RCC 7860 (cell line): Measurements from ENCODE around the gene OR6B1.
"Not testable (repeated sequence)": the region's sequence is repeated elsewhere in the genome, so short reads cannot be mapped to it uniquely, and the experiment has no call there.

Experiments
- DNase-seq: peaks from one replicate; pipeline ENCODE4 v3.0.0-alpha.2; 2015; ENCODE audit warnings: low spot score
- FAIRE-seq: peaks from 2 replicates; lab custom pipeline; 2012; peaks lifted over from hg19 to GRCh38; lab: Jason Lieb, UNC

OR6B1 gene

DNA sequence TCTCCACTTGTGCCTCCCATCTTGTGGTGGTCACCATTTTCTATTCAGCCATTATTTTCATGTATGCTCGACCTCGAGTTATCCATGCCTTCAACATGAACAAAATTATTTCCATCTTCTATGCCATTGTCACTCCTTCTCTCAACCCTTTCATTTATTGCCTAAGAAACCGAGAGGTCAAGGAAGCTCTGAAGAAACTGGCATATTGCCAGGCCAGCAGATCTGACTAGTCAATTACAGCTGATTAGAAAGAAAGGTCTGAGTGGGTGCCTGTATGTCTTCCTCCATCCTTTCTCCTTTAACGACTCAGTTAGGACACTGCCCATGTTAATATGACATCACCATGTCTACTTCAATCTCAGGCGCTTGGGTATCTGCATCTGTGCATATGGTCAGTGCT is 4.6 kb downstream of the OR6B1 start:
- DNase-seq: no peak
- no peak for FAIRE-seq

DNA sequence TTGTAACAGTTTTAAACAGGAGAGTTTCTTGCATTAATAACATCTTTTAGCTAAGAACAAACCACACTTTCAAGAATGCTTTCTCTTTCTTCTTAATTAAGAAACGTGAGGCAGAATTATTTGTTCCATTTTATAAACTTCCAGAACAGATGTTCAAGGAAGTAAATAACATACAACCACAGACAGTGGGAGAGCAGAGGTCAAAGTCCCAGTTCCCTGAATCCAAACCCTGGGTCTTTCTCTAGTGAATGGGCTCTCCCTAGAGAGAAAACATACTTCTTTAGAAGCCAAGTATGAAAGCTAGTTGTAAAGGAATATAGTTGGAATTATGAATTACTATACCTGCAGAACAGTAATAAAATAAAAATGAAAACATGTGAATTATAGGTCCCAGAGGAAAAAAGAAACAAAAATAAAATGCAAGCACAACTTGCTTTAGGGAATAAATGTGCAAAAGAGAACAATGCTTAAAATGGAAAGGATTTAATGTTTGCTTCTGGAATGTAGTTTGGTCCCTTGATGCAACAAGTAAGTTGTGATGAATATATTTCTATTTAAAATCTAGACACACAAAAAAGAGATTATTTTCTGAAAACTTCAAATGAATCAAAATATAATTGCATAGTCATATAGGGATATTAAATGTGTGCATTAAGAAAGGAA is 6.0 kb downstream of the OR6B1 start:
- DNase-seq (no peak), FAIRE-seq (no peak)

DNA sequence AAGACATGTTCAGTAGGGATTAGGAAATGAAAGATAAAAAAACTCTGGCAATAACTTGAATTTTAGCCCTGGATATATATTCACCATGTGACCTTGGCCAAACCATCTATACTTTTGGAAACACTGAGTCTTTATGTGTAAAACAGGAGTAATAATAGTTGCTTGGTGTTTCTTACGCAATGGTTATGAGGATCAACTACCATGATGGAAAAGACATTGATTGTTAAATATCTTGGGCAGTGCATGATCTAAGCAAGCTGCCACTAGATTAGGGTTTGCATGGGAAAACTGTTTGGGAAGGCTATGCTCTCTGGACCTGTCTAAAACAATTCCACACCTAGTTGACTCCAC is 6.5 kb downstream of the OR6B1 start:
- FAIRE-seq (no peak), DNase-seq (no peak)

DNA sequence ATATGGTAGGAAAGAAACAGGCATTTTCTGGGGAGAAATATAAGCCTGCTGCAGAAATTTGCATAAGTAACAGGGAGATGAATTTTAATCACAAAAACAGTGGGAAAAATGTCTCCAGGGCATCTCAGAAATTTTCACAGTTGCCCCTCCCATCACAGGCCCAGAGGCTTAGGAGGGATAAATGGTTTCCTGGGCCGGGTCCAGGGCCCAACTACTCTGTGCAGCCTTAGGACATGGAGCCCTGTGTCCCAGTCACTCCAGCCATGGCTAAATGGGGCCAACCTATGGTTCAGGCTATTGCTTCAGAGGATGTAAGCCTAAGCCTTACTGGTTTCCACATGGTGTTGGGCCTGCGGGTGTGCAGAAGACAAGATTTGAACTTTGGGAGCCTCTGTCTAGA is 9.2 kb downstream of the OR6B1 start:
- no peak for FAIRE-seq
- no peak for DNase-seq

- not testable (repeated sequence) for FAIRE-seq, DNase-seq
These were observed 9.9 kb downstream of the OR6B1 start for GRCh38 chr7:144010061-144010460.

GRCh38 chr7:144010821-144011220 is 10.7 kb downstream of the OR6B1 start:
- FAIRE-seq, DNase-seq: not testable (repeated sequence)

GRCh38 chr7:144011458-144012230 is 11.5 kb downstream of the OR6B1 start:
- no peak for FAIRE-seq
- no peak for DNase-seq

GRCh38 chr7:144018065-144018464 is 17.9 kb downstream of the OR6B1 start:
- no peak for DNase-seq
- no peak for FAIRE-seq

DNA sequence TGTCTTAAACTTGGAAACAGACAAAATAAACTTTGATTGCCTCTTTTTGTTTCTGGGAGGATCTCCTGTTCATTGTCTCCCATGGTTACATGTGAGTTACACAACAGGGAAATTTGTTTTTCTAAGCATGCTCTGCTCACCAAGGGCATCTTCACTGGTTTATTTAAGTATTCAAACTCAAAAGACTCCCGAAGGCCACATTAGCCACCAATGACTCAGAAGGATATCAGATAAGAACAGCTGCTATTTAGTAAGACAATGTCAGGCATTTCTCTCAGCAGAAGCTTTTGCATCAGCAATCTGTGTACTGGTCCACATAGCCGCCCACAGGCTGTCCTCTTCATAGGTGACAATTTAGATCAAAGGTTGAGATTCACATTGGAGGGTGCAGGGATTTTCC is 19.3 kb downstream of the OR6B1 start:
- DNase-seq (peak; percentile 59), FAIRE-seq (no peak)

GRCh38 chr7:144020340-144020739 is 20.2 kb downstream of the OR6B1 start:
- FAIRE-seq (no peak), DNase-seq (no peak)

DNA sequence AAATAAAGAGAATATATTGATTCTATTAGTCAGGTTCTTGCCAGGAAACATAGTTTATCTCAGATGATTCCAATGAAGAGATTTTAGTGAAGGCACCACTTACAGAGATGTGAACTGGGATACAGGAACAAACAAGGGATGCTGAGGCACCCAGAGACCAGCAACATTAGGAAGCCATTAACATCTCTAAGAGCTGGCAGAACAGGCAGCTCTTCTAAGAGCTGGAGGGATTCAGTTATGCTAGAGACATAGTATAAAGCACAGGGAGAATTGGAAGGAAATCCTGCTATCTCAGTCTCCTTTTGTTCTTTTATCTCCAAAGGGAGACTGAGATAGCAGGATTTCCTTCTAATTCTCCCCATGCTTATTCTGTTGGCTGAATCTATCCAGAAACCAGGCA is 22.0 kb downstream of the OR6B1 start:
- DNase-seq (no peak), FAIRE-seq (no peak)

- DNase-seq: no peak
- no peak for FAIRE-seq
These were observed 23.2 kb downstream of the OR6B1 start for GRCh38 chr7:144023171-144023827.

DNA sequence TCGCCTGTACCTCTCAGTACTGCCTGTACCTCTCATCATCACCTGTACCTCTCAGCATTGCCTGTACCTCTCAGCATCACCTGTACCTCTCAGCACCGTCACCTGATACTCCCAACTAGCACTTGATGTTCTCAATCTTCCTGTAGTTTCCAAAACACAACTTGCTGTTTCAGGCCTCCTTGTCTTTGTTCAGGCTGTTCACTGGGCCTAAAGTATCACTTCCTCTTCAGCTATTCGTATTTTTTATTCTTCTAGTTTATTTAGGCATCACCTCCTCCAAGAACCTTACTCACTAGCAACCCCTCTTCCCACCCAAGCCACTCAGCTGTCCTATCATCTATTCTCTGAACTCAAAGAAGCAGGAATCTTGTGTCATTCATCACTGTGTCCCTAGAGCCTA is 24.1 kb downstream of the OR6B1 start:
- no peak for FAIRE-seq
- no peak for DNase-seq

DNA sequence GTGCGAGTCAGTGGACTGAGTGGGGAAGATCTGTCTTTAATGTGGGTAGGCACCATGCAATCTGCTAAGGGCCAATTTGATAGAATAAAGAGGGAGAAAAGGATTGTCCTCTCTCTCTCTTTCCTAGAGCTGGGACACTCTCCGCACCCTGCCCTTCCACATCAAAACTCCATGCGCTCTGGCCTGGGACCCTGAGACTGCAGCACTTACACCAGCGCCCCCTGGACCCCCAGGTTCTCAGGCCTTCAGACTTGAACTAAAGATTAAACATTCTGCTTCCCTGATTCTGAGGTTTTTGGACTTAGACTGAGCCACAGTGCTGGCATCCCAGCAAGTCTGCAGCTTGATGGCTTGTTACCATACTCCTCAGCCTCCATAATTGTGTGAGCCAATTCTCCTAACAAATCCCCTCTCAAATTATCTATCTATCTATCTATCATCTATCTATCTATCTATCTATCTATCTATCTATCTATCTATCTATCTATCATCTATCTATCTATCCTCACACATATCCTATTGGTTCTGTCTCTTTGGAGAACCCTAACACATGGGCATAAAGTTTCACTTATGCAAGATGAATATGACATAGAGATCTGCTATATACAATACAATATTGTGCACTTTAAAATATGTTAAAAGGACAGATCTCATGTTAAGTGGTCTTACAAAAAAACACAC is 26.2 kb downstream of the OR6B1 start:
- no peak for FAIRE-seq
- no peak for DNase-seq

GRCh38 chr7:144027070-144027469 is 26.9 kb downstream of the OR6B1 start:
- DNase-seq: peak; percentile 22

DNA sequence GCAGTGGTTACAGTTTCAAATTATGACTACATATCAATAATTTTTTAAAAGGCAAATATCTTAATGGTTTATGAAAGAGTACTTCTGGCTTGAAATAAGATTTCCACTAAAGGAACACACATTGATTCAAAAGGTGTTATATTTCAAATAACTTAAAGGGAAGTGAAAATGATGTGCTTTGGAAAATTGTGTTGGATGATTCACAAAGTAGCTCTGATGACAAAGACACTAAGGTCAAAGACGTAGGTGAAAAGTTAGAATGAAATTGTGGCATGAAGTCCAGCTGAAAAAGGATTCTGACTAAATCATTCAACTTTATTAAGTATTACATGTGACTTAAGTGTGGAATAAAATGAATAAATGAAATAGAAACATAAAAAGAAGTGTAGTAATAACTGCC is 27.9 kb downstream of the OR6B1 start:
- no peak for FAIRE-seq

More at GRCh38 chr7:144027070-144027469, 26.9 kb downstream of the OR6B1 start:
- peak; percentile 54 for FAIRE-seq

GRCh38 chr7:144028547-144028946 is 28.4 kb downstream of the OR6B1 start:
- FAIRE-seq (peak; percentile 30), DNase-seq (no peak)

More for the DNA sequence above, 27.9 kb downstream of the OR6B1 start:
- DNase-seq: no peak

DNA sequence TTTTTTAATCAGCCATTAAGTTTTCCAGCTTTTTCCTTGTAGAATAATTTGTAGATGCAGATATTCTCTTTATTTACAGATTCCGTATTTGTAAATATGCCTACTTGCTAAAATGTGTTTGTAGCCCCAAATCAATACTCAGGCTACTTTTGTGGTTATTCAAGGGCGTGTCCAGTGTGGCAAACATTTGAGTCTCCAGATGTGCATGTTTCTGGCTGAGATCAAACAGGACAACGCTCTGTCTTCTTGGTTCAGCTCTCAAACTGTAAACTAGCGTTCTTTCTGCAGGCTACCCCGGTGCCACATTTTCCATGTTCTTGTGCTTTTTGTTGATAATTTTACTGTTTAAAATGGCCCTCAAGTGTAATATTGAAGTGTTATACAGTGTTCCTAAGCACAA is 32.4 kb downstream of the OR6B1 start:
- FAIRE-seq (no peak), DNase-seq (no peak)

DNA sequence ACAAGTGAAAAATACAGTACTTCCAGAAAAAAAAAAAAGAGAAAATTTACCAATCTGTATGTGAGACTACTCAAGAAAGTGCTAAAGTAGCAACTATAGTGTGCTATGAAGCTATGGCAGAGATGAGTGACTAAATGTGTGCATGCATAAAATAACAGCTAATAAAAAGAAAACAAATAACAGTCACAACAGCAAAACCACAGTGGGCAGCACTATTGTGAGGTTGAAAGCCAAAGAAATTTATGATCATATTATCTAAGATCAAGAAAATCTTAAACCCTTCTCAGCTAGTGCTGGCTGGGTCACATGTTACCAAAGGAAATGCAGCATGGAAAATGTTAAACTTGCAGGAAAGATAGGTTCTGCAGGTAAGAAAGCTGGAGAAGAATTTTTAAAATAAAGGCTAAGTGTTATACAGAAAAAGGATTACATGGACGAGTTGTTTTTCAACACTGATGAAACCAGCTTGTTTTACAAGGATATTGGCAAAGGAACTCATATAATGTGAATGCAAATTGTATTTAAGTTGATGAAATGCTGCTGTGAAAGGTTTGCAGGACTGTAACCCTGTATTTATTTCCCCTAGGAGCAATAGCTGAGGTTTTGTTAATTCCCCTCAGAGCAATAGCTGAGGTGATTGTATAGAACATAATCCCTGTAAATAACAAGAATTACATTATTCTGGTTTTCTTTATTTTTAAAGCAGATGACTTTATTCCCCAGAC is 33.0 kb downstream of the OR6B1 start:
- no peak for DNase-seq
- no peak for FAIRE-seq

DNA sequence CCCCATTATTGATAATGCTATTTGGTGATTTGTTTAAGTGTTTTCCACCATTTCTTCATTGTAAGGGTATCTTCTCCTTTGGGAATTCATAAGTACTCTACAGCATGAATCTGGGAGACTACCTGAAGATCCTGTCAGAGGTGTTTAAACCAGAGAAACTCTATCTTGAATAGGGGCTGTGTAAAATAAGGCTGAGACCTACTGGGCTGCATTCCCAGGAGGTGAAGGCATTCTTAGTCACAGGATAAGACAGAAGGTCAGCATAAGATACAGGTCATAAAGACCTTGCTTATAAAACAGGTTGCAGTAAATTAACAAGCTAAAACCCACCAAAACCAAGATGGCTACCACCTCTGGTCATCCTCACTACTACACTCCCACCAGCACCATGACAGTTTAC is 35.3 kb downstream of the OR6B1 start:
- FAIRE-seq (no peak), DNase-seq (no peak)
